LNCaP clone FGC (cell line): Measurements from ENCODE around the gene CELSR1.

Experiments
- DNase-seq: peaks from one replicate; pipeline ENCODE4 v3.0.0-alpha.2; 2011; ENCODE audit warnings: low read depth
- H3K4me3 ChIP-seq: 2 replicates; pipeline ENCODE4 v1.5.1; 2011; ENCODE audit warnings: mild to moderate bottlenecking, low read depth, low read length, control low read depth
- TF ChIP-seq, protein P1 (sequence below): IDR thresholded peaks from 2 replicates; pipeline ENCODE4 v1.5.1; 2012; ENCODE audit warnings: mild to moderate bottlenecking; ENCODE audit not compliant: control insufficient read depth, insufficient read depth; ENCODE audit errors: extremely low read depth

Gene CELSR1

DNA sequence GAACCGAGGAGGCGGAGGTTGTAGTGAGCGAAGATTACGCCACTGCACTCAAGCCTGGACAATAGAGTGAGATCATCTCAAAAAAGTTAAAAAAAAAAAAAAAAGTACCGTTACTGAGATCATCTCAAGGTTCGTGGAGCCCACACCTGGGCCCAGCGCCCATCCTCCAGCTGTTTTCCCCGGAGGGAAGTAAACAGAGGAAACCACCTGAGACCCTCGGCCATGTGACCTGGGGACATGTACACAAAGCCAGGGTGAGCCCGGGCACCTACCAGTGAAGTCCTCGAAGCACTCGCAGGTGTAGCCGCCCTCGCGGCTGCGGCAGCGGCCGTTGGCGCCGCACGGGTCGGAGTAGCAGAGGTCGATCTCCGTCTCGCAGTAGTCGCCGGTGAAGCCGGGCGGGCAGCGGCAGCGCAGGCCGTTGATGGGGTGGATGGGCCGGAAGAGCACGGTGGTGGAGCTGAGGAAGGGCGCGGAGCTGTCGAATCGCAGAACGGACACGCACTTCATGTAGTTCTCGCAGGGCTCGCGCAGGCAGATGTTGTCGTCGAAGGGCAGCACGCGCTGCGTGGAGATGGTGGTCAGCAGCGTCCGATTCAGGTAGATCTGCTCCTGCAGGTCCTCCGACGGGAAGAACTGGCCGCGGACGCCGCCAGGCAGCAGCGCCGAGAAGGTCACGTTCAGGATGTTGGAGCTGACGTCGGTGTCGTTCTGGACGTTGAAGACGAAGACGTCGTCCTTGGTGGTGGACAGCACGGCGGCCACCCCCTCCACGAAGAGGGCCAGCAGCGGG, 73.8 kb downstream of the CELSR1 start:
- TF ChIP-seq, protein P1, sequence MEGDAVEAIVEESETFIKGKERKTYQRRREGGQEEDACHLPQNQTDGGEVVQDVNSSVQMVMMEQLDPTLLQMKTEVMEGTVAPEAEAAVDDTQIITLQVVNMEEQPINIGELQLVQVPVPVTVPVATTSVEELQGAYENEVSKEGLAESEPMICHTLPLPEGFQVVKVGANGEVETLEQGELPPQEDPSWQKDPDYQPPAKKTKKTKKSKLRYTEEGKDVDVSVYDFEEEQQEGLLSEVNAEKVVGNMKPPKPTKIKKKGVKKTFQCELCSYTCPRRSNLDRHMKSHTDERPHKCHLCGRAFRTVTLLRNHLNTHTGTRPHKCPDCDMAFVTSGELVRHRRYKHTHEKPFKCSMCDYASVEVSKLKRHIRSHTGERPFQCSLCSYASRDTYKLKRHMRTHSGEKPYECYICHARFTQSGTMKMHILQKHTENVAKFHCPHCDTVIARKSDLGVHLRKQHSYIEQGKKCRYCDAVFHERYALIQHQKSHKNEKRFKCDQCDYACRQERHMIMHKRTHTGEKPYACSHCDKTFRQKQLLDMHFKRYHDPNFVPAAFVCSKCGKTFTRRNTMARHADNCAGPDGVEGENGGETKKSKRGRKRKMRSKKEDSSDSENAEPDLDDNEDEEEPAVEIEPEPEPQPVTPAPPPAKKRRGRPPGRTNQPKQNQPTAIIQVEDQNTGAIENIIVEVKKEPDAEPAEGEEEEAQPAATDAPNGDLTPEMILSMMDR: no peak
- no peak for DNase-seq
- no peak overlapping the region for H3K4me3 ChIP-seq

DNA sequence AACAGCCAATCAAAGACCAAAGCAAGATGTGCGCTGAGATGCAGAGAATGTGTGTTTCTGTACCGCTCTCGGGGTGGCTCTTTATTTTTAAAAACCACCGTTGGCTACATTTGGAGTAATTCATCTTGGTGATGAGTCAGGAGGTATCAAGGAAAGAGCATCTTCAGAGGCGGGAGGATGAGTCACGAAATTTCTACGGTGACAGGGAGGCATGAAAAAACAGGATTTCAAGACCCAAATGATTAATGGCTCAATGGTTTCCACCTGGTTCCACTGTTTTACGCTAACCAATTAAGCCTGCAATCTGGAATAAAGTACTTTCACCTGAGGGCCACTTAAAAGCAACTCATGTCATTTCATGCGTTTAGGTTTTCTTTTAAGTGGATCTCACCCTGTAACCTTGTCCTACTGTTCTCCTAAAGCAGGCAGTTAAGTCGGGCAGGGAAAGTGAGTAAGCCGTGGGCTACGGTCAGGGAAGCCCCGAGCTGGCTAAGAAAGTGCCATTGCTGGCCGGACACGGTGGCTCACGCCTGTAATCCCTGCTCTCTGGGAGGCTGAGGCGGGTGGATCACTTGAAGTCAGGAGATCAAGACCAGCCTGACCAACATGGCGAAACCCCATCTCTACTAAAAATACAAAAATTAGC, 74.6 kb downstream of the CELSR1 start:
- TF ChIP-seq, protein P1: no peak
- H3K4me3 ChIP-seq: no peak overlapping the region
- DNase-seq: no peak

DNA sequence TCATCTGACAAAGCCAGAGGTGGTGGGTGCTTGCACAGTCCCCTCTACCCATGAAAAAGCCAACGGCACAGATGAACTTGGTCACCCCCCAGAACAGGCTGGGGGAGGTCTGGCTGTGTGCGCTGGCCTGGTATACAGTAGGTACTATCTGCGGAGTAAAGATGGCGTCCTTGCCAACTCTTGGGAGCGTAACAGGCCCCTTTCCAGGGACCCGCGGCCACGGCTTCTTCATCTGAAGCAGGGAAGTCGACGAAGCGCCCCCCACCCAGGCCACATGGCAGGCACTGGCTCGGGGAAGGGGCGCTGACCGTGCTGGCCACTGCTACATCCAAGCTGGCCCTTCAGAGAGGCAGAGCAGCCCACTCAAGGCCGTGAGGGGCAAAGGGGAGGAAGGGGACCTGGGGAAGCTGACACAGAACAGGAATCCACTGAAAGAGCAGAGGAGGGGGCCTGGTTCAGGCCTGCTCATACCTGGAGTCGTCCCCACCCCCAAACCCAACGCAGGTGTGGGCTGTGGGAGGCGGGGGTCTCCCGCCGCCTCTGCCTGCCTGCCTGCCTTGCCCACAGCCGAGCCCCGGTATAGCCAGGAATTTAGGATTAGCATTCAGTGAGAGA, 75.7 kb downstream of the CELSR1 start:
- DNase-seq: no peak
- H3K4me3 ChIP-seq: no peak overlapping the region
- TF ChIP-seq, protein P1: no peak

DNA sequence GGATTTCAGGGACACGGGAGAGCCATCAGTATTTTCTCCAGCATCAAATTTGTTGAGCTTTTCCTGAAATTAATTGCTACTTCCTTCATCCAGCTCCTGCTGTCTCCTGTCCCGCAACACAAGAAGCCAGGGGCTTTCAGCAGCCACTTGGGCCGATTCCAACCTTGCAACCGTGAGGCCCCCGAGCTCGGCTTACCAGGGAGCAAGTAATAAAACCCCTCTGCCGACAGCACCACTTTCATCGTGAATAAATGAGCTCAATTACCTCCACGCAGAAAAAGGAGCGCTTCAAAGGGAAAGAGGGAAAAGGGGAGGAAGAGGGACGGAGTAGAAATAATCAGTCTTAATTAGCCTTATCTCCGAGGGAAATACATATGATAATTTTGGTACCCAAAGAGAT, 76.6 kb downstream of the CELSR1 start:
- no peak for DNase-seq
- TF ChIP-seq, protein P1: no peak
- H3K4me3 ChIP-seq: no peak overlapping the region

DNA sequence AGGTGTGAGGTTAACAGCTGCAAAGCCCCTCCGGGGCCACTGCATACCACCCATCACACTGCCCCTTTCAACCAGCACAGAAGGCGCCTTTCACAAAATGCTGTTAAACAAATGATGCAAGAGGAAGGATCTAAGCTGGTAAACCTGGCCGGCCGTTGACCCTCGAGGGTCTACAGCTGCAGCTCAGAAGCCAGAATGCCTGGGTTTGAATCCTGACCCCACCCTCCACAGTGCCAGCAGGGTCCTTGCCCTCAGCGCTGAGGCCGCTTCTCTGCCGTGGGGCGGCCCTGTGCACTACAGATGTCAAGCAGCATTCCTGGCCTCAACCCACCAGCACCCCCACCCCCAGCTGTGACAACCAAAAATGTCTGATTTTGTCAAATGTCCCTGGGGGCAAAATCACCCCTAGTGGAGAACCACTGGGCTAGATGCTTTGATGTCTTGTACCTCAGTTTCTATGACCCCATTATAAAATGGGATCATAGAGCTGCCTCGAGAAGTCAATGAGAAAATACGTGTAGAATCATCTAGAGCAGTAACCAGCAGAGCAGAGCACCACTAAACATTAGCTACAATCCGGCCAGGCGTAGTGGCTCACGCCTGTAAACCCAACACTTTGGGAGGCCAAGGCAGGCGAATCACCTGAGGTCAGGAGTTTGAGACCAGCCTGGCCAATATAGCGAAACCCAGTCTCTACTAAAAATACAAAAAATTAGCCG, 77.9 kb downstream of the CELSR1 start:
- TF ChIP-seq, protein P1: no peak
- DNase-seq: no peak
- no peak overlapping the region for H3K4me3 ChIP-seq

DNA sequence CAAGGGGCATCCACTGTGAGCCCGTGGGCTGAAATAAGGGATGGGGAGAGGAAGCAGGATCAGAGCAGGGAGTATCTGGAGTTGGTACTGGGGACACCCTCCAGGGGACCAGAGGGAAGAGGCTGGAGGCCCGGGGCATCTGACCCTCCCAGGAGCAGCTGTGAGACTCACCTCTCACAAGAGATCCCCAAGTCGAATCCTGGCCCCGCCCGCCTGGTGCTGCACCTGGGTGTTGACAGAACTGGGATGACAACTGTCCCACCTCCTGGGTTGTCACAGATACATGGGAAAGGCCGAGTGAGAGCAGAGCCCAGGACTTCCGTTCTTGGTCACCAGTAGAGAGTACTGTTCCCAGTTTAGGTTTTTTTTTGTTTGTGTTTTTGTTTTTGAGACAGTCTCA, 78.9 kb downstream of the CELSR1 start:
- DNase-seq: no peak
- H3K4me3 ChIP-seq: no peak overlapping the region
- TF ChIP-seq, protein P1: no peak
